NCI-H2107 (cell line): ENCODE measurements around the gene PPFIBP1.
"Not testable (repeated sequence)": the region's sequence is repeated elsewhere in the genome, so short reads cannot be mapped to it uniquely, and the experiment has no call there.

Experiments used
- DNase-seq: peaks from one replicate; lab custom pipeline; 2025; lab: John Stamatoyannopoulos, UW

Gene PPFIBP1

DNA sequence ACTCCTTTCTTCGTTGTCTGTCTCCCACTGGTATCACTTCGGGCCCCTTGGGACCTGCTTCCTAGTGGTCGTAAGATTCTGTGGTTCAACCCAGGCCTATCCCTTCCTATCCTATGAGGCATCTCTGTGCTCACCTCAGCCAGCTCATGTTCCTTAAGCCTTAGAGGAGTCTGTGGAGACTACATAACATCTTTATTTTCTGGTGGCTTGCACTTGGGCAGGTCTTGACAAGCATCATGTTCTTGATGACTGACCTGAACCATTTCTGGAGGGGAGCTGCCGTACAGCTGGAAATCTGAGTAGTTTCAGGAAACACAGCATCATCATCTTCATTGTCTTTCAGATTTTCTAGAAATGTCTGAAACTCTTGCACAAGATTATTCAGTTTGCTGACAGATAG lies 69.3 kb downstream of the PPFIBP1 start:
- no peak for DNase-seq

GRCh38 chr12:27595231-27595642 lies 71.2 kb downstream of the PPFIBP1 start:
- DNase-seq: no peak

GRCh38 chr12:27598866-27599265 lies 74.9 kb downstream of the PPFIBP1 start:
- DNase-seq: not testable (repeated sequence)

GRCh38 chr12:27601056-27601828 lies 77.2 kb downstream of the PPFIBP1 start:
- not testable (repeated sequence) for DNase-seq

DNA sequence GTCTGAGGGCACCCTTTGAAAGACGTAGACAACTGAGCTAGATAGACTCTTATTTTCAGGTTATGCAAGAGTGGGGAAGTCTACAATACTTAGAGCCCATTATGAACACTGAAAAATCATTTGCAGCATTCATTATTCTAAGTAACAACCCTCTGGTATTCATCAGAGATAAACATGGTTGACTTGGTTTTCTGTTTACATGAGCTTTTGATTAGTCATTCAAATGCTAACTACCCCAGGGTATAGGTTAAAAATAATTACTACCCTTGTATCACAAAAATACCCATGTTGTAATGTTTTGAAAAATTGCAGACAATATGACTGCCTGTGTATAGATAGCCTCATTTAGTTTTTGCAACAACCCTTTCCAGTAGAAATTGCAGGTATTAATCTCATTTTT lies 78.5 kb downstream of the PPFIBP1 start:
- DNase-seq: no peak

GRCh38 chr12:27604431-27604830 lies 80.4 kb downstream of the PPFIBP1 start:
- DNase-seq: no peak

GRCh38 chr12:27606986-27607385 lies 83.0 kb downstream of the PPFIBP1 start:
- no peak for DNase-seq

GRCh38 chr12:27607591-27607990 lies 83.6 kb downstream of the PPFIBP1 start:
- DNase-seq: no peak

GRCh38 chr12:27608890-27609289 lies 84.9 kb downstream of the PPFIBP1 start:
- no peak for DNase-seq

DNA sequence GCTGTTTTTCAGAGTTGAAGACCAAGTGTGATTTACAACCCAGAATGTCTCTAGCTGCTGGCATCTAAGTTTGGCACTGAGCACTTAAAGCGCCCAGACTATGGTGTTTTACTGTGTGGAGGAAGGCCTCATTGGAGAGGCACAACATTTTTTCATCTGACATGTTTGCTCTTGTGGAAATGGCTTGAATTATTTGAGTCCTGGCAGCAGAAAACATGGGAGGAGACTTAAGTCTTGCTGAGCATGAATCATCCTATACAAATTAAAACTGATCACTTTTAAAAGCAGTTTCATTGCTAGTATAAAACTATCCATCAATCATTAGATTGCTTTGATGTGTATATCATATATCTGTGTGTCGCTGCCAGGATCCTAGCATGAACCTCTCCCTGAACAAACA lies 86.4 kb downstream of the PPFIBP1 start:
- no peak for DNase-seq

GRCh38 chr12:27614386-27614785 lies 90.4 kb downstream of the PPFIBP1 start:
- DNase-seq: no peak

DNA sequence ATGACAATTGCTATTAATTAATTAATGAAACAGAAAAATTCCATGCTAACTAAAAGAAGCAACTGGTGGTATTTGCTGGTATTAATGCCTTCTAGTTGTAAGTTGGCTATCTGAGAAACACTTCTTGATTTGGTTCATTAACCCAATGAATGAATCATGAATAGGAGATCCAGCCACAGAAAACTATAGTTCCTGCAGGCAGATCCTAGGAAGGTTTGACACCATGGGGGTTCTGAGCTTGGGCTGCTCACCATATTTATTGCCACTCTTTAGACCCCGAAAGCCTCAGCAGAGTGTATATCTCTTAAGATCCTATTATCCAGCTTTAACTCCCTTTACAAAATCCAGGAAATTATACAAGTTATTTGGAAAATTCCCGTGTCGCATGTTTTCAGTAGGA lies 90.9 kb downstream of the PPFIBP1 start:
- DNase-seq: no peak

DNA sequence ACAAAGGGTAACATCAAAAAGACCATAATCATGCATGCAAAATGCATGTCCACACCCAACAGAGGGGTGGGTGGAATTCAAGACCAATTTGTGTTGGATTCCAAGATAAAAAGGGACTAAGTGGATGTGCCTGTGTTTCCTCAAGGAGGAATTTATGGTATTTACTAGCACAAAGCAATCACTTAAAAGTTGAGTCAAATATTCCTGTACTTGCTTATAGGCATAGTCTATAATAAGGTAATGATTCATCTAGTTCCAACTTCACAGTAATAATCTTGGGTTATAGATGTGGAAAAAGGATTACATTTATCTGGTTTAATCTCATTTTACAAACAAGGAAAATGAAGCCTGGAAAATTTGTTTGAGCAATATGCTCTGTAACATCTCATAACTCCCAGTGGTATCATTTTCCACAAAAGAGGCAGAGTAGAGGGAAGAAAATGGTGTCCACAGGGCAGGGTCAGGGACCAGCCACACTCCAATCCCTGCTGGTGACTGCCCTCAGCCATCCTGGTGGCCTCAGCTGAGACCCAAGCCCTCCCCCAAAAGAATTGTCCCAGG lies 91.4 kb downstream of the PPFIBP1 start:
- no peak for DNase-seq

DNA sequence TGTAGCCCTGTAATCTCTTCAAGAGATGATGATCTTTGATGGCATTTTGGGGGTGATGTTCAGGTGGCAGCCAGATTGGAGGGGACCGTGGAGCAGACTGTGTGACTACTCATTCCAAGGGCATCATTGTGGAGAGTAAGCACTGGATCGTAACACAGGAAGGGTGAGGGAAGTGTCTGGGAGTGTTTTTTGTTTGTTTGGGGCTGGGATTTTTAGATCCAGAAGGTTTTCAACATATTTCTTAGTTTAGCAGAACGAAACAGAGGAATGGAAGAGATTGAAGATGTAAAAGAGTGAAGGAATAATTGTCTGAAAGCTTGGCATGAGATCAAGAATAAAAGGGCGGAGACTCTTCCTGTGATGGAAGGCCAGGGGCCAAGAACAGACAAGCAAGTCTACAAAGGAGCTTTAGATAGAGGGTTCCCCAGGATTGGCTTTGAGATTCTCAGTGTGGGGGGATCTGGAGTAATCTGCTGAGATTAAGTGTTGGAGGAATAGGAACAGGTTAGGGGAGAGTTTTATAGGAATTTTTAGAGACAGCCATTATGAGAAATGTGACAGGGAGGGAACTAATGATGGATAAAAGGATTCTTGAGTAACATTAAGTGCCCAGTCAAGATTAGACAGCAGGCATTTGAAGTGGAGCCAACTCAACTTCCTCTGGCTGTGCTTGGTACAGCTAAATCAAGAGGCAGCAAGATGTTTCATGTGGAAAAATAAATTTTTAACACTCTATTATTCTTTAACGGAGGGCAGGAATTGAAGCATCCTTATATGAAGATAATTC lies 92.5 kb downstream of the PPFIBP1 start:
- no peak for DNase-seq

DNA sequence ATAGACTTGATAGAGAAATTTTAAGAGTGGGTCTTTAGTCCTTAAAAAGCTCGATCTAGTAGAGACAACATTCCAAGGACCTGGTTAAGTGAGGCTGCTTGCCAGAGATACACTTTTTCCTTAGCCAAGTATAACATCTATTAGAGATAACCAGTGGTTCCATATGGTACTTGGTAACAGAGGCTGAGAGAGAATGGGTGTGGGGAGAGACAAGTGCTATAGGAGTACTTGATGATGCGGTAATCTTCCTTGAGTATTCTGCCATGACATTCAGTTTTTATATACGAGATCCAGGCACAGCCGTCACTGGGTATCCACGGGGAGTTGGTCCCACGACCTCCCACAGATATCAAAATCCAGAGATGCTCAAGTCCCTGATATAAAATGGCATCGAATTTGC lies 94.8 kb downstream of the PPFIBP1 start:
- DNase-seq: no peak

DNA sequence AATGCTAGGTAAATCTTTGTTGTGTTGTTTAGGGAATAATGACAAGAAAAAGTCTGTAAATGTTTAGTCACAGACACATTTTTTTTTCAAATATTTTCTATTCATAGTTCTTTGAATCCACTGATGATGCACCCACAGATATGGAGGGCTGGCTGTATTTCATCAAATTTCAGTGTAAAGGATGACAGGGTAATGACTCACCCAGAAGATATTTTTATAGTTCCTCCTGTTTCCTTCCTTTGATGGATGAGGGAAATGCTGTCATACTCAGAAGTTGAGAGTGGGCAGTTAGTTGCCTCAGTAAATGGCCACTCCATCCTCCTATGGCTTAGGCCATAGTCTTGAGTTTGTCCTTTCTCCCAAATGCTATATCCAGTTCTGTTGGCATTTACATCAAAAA lies 95.3 kb downstream of the PPFIBP1 start:
- no peak for DNase-seq

GRCh38 chr12:27620121-27620520 lies 96.1 kb downstream of the PPFIBP1 start:
- no peak for DNase-seq

DNA sequence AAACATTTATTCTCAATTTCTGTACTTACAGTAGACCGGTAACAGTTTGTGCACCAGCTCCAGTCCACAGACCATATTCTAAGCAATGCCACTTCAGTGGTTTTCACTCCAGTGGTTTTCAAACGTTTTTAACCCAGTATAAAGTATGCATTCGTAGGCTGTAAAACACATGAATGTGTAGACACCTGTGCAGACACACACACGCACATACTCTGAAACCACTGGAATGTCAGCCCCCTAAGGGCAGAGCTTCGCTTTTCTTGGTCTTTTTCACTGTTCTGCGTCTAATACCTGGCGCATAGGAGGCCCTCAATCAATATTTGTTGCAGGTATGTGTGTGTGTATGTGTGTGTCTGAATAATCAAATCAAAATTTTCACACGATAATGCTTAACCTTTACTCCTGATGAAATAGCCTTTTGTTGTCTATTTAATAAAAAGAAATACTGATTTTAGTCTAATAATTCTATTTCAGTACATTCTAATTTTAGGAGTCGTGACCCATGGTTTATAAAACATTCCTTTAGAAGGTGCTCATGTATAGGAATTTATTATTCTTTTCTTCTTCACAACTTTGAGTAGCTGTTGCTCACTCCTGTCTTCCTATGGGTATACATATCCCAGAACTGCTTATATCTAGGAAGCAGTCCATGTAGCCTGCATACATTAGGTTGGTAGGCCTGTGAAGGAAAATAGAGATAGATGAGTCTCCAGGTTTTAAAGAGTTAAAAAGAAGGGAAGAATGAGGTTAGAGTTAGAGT lies 98.6 kb downstream of the PPFIBP1 start:
- DNase-seq: no peak

DNA sequence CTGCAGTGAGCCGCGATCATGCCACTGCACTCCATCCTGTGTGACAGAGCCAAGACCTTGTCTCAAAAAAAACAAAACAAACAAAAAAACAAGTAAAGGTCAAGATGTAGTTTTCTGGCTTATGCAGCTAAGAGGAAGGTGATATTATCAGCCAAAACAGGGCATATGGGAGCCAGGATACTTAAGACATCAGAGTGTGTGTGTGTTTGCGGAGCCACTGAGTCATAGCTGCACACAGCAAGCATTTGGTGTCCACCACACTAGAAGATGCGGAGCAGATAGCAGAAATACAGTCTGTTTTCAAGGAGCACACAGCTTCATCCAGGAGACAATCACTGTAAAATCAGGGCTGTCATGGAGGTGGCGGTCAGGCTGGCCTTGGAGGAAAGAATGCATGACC lies 99.6 kb downstream of the PPFIBP1 start:
- DNase-seq: no peak

DNA sequence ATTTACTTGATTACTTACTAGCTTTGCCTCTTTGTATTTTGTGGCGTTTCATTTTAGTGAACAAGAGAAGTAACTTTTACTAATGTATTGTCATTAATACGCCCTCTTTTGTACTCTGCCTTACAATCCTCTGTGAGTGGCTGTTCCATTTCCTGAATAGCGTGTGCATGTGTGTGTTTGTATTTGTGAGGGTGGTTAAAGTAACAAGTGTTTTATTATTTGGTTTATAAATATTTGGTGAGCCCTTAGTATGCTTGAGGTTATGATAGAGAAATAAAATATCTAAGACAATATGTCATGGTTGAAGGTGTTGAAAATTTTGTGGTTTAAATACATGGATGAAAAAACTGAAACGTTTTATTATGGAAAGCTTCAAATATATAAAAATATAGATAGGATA lies 100.6 kb downstream of the PPFIBP1 start:
- DNase-seq: no peak

- no peak for DNase-seq
Measured at GRCh38 chr12:27627123-27627852, 103.3 kb downstream of the PPFIBP1 start.
